Left forelimb (tissue), 1 donor: ENCODE measurements around the gene FAM120AOS.

Source experiments
- DNase-seq: peaks from one replicate; pipeline ENCODE4 v3.0.0-alpha.2; 2018; ENCODE audit warnings: low spot score

The FAM120AOS gene

DNA sequence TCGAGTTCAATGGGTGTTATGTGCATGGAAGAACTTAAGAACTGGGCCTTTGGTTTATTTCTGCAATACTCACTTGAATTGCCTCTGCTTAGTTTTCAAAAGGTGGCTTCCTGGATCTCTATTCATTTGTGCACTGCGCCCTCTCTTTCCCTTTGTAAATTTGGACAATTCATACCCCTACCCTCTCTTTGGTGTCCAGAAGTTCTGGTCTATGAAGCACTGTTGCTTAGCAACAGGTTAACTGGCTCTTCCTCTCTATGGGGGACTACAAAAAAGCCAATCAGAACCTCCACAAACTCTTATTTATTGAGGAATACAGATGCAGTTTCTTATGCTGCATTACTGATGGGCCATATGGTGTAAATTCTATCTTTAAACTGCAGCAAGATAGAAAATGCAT lies 15.4 kb downstream of the FAM120AOS start:
- no peak for DNase-seq

DNA sequence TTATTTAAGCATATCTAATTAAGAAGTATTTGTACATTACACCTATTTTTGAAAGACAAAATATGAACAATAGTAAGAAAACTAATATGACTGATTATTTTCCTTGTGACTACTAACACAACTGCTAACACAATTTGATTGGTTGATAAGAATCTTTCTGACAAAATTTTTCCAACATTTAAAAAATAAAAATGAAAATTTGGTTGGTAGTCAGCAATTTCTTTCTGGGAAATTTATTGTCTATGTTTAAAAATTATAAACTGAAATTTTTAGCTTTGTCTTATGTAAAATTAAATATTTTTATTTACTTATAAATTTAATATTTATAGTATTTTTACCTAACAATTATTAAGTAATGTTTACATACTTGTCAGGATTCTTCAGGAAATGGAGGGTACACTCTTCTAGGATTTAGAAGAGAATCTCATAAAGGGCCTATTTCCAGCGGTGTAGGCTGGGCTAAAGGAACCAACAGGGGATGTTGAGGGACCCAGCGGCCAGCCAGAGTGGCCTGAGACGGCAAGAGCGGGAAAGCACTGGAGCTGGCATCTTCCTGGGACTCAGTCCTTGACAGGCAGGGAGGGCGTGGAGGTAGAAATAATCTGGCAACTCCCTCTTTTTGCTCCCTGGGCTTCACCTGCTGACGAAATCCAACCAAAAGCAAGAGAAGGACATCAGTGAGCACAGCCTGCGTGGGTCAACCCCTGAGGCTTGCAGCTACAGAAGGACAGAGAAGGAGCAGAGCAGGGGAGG lies 16.6 kb downstream of the FAM120AOS start:
- DNase-seq, result no peak

DNA sequence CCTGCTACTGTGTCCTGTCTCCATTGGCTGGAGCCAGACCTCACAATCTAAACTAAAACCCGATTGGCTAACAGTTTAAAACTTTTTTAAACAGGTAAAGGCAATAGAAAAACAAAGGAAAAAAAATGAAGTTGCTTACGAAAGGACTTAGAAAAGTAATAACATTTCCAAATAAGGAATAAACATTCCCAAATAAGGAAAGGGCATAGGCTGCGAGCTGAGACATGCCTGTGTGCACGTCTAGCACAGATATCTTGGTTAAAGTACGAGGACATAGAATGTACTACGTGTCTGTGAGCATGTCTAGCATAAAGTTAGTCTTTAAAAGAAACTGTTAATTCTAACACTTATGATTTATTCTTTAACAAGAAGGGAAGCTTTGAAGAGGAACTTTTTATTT lies 17.2 kb downstream of the FAM120AOS start:
- no peak for DNase-seq

DNA sequence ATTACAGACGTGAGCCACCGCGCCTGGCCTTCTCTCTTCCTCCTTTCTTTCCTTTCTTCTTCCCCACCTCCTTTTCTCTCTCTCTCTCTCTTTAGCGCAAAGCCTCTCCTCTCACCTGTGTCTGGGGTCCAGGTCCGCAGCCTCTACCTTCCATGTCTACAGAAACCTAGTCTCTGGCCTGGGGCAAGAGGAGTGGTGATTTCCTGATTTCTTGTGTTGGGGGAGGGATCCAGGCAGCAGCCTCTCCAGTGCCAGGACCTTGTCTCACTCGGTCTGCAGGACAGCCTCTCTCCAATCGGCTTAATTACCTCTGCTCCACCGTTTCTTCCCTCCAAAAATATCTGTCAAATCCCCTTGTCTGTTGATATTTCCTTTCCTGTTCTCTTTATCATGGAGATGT lies 18.0 kb downstream of the FAM120AOS start:
- no peak for DNase-seq

DNA sequence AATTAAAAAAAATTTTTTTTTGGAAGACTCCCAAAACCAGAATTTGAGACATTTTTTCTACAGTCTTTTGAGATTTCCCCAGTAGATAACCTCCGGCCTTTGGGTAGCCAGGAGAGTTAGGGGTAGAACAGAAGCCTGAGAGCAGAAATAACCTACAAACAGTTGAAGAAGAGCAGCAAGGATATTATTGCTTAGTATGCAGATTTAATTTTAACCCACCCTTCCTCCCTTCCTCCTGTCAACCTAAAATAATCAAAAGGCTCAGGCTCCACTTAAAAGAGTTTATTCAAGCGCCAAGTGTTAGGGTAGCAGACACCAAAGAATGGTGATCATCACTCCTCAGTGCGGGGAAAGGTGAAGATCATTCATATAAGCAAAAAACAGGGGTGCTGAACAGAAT lies 19.3 kb downstream of the FAM120AOS start:
- DNase-seq, result no peak

DNA sequence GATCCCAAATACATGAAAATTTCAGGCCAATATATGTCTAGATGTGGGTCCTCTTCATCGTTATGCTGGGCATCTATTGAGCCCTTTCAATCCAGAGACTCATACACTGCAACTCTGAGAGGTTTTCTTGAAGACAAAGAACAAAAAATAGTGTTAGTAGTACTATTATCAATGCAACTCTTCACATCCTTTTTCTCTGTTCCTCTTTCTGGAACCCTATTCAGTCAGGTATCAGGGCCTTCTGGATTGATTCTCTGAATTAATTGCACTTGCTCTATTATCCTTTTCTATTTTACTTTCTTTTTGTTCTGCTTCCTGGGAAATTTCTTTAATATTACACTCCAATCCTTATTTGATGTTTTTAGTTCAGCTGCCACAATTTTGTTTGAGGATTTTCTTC lies 20.4 kb downstream of the FAM120AOS start:
- no peak for DNase-seq

DNA sequence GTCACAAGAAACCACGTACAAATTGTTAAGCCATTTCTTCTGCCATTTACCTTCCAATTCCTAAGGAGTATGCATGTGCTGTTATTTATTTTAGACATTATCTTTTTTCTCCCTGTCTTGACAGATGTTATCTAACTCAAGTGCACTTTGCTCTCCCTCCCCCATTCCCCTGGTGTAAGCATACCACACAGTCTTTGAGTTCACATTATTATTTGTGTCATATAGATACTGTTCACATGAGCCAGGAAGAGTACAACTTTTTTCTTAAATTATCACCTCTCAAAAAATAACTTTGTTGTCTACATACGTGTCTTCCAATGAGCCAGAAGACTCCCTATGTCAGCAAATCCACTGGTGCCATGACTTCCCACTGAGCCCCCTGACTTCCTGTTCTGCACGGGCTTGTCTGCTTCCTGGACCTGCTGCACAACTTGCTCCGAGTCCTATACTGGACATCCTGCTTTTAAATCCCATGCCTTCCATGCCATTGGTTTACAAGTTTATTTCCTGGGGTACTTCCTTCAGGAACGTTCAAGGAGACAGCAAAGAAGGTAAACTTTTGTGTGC lies 21.8 kb downstream of the FAM120AOS start:
- no peak for DNase-seq

DNA sequence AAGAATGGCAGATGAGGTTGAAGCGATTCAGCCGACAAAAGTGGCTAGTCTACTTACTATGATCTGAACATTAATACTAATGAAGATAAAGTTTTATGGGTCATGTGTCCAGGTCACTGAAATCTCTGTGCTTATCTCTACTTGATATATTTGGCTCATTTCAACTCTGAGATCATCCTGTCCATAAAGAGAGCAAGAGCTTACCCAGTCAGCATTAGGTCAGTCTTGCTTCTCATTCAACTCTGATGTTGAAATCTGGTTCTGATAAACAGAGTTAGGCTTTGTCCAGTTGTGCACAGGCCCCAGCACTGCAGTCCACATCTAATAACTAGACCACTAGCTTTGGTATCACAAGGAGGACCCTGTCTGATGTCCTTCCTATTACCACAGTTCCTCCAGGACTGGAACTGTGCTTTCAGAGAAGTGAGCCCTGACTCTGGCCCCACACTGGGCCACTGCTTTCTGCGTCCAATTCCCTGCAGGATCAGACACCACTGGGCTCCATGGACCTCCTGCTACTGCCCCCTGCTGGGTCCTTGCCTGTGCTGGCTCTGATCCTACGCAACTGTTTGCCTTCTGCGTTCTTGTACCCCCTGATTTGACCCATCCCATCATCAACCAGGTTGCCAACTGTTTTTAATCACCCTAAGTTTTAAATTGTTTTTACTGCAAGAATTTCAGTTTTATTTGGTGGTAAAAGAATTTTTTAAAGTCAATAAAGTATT lies 25.6 kb downstream of the FAM120AOS start:
- DNase-seq, result no peak

DNA sequence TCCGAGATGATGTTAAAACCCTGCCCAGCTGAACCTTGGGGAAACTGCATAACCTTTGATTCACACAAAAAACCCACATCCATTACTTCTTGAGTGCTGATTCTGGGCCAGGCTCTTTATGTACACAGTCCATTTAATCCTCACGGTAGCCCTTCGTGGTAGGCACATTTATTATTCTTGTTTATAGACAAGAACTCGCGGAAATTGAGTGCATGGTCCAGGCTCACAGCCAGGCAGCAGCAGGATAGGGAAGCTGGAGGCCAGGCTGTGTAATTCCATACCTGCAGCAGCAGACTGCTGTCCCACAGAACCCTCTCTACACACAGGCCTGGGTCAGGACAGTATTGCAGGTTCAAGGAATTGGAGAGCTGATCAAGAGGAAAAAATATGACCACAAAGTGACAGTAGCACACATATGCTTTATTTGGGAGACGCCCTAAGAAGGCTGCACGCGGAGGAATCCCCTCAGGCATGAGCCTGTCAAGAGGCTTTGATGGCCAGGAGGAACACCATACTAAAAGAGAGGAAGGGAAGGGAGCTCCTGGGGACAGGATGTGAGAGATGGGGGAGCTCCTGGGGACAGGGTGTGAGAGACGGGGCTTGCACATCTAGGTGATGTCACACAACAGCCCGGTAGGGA lies 30.3 kb downstream of the FAM120AOS start:
- no peak for DNase-seq

DNA sequence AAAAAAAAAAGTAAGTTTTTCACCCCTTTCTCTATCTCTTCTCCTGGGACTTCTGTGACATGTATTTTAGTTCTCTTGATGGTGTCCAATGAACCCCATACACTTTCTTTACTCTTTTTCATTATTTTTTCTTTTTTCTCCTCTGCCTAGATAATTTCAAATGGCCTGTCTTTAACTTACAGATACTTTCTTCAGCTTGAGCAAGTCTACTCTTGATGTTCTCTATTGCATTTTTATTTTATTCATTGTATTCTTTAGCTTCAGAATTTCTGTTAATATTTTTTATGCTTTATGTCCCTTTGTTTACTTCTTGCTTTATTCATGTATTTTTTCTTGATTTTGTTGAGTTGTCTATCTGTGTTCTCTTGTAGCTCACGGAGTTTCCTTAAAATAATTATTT lies 34.4 kb downstream of the FAM120AOS start:
- no peak for DNase-seq

DNA sequence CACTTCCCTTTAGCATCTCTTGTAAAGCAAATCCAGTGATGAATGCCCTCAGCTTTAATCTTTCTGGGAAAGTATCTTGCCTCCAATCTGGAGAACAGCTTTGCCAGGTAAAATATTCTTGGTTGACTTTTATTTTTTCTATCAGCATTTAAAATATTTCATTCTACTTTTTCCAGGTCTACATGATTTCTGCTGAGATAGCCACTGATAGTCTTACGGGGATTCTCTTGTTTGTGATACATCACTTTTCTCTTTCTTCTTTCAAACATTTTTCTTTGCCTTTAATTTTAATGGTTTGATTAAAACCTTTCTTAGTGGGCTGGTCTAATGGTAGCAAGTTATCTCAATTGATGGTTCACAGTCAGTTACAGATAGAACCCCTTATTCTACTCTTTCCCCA lies 35.8 kb downstream of the FAM120AOS start:
- no peak for DNase-seq

DNA sequence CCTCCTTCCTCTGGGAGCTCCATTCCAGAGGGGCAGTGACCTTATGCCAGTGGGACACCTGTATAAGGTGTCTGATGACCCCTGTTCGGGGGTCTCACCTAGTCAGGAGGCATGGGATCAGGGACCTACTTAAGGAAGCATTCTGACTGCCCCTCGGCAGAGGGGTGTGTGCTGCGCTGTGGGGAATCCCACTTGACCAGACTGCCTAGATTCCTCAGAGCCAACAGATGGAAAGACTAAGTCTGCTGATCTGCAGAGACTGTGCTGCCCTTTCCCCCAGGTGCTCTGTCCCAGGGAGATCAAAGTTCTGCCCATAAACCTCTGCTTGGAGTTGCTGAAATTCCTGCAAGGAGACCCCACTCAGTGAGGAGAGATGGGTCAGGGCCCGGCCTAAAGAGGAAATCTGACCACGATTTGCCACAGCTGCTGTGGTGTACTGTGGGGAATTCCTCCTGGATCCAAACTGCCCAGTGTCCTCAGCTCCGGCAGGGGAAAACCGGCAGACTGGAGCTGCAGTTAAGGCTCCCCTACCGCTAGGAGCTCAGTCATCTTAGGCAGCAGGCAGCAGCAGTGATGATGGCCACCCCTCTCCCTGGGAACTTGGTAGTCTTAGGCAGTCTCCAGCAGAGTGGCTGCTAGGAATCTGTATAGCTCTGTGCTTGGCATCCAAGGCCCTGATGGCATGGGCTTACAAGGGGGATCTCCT lies 36.7 kb downstream of the FAM120AOS start:
- DNase-seq, result no peak

DNA sequence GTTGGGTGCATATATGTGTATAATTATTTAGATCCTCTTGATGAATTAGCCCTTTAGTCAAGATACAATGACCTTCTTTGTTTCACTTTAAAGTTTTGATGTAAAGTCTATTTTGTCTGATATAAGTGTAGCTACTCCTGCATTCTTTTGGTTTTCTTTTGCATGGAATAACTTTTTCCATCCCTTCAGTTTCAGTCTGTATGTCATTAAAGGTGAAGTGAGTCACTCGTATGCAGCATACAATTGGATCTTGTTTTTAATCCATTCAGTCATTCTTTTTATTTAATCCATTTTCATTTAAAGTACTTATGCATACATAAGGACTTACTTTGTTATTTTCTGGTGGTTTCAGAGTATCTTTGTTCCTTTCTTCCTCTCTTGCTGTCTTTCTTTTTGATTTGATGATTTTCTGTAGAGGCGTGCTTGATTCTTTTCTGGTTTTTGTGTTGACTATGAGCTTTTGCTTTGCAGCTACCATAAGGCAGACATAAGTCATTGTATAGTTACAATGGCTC lies 38.1 kb downstream of the FAM120AOS start:
- DNase-seq, result no peak

DNA sequence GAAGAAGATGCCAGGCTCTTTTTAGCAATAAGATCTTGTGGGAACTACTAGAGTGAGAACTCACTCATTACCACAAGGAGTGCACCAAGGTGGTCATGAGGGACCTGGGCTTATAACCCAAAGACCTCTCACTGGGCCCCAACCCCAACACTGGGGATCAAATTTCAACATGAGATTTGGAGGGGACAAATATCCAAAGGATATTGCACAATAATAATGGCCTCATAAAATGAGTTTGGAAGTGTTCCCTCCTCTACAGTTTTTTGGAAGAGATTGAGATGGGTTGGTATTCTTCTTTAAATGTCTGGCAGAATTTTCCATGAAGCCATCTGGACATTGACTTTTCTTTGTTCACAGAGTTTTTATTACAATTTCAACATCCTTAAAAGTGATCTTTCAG lies 39.9 kb downstream of the FAM120AOS start:
- no peak for DNase-seq

DNA sequence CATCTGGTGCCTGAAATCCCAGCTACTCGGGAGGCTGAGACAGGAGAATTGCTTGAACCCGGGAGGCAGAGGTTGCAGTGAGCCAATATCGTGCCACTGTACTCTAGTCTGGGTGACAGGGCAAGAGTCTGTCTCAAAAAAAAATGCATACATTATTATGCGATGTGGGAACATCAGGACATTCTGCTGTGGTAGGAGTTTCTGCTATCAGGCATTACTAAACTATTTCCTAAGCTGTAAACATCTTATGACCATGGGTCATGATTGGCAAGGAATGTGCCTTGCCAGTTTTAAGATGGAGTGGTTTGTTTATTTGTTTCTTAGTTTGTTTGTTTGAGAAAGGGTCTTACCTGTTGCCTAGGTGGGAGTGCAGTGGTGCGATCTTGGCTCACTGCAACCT lies 47.0 kb downstream of the FAM120AOS start:
- no peak for DNase-seq

DNA sequence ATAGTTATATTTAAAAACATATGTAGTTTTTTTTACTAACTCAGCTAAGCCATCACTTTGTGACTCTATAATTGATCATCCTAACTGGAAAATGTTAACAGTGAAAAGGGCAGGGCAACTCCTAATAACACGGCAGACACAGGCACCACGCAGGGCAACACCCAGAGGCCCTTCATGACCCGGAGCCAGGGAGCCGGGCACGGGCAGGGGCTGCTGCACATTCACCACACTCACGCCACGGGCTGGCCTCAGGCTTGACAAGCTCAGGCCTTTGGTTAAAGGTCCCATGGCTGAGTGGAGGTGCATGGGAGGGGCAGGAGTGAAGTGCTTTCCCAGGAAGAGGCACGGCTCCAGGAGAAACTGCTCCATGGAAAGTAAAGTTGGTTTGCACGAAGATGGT lies 54.9 kb downstream of the FAM120AOS start:
- no peak for DNase-seq

DNA sequence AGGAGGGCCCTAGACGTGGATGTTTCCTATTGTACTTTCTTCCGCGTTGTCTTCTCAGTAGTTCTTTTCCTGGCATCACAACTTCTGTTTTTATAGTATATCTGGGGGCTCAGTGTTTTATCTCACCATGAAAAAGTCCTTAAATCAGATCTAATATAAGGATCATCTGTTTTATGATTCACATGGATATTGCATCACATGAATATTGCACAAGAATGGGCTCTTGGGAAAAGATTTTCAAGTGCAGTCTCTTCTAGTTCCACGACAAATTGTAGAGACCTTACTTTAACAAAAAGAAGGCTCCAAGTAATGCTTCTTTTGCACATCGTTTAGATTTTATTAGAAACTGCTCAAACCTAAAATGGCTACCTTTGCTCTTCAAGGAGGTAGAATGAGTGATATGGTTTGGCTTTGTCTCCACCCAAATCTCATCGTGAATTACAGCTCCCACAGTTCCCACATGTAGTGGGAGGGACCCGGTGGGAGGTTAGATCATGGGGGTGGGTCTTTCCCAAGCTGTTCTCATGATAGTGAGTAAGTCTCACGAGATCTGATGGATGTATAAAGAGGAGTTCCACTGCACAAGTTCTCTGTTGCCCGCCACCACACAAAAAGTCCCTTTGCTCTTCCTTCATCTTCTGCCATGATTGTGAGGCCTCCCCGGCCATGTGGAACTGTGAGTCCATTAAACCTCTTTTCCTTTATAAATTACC lies 55.6 kb downstream of the FAM120AOS start:
- DNase-seq, result no peak
